GM18873 (cell line): Measurements from ENCODE around the gene SDHA.
"Not testable (repeated sequence)": the region's sequence is repeated elsewhere in the genome, so short reads cannot be mapped to it uniquely, and the experiment has no call there.

ENCODE experiments used
- ATAC-seq: cut with Tn5 transposase; IDR thresholded peaks from one replicate; pipeline ENCODE4 v1.9.1; 2021; ENCODE audit warnings: mild to moderate bottlenecking, moderate library complexity, moderate number of reproducible peaks; ENCODE audit not compliant: unreplicated experiment, low FRiP score

The SDHA gene

DNA sequence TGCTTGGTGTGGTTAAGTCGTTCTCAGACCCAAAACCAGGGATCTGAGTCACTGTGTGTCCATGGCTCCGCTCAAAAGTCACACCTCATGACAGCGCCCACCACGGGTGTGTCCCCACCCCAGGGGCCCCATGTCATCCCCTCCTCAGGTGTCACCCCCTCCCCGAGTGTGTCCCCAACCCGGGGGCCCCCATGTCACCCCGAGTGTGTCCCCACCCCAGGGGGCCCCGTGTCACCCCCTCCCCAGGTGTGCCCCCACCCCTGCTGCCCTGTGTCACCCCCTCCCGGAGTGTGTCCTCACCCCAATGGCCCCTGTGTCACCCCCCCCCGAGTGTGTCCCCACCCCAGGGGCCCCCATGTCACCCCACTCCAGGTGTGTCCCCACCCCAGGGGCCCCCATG lies 21.8 kb upstream of the SDHA start:
- ATAC-seq, result no peak

GRCh38 chr5:197031-197430 lies 21.1 kb upstream of the SDHA start:
- not testable (repeated sequence) for ATAC-seq

GRCh38 chr5:197892-198489 lies 20.1 kb upstream of the SDHA start:
- no peak for ATAC-seq

GRCh38 chr5:198516-199196 lies 19.5 kb upstream of the SDHA start:
- no peak for ATAC-seq

DNA sequence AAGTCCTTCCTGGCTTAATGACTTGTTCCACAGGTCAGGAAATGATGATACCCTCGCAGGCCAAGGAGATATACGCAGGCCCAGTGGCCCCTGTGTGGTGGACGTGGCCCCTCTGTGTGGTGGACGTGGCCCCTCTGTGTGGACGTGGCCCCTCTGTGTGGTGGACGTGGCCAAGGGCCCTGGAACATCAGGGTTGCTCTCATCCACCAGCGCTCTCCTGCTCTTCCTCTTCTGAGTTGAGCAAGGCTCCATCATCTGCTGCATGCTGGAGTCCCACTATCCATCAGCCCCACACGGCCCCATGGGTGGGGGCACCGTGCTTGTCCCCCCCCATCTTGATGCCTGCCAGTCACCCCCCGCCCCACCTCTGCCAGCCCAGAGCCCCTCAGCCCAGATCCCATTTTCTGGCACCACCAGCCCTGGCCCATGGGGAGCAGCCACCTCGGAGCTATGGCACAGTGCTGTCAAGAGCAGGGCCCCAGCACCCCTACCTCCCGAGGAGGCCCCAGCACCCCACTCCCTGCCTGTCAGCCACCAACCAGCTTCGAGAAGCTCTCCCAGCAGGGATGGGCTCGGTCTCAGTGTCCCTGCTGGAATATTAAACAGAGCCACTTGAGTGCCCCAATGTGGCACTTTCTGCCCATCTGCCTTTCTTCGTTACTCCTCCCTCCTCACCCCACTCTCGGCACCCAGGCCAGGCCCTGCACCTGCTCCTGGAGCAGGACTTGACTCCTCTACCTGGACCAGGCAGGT lies 18.7 kb upstream of the SDHA start:
- no peak for ATAC-seq

DNA sequence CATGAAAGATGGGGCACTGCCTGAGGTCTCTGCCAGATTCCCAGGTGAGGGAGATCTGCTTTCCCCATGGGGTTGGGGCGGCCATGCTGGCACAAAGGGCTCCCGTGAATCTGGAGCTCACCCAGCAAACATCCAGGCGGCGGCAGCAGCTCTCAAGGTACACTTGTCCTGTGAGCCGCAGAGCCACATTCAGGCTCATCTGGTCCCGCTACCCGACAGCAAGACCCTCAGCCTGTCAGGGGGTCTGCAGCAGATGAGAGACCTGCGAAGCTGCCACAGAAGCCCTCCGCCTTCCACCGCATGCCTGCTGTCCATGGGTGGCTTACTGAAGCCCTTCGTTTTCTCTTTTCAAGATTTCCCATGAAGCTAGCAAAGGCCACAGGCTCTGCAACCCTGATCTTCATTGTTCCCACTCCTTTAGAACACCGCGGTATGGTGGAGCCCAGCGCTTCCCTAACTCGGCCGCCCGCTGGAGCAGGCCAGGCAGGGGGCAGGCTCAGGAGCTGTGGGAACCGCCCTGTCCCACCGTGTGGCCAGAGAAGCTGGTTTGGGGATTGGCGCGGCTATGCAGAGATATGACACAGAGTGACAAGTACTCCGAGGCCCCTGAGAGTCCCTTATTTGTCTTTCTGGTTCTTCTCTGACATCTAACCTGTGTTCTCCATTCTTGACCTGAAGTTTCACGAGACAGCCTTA lies 18.0 kb upstream of the SDHA start:
- ATAC-seq, result no peak

DNA sequence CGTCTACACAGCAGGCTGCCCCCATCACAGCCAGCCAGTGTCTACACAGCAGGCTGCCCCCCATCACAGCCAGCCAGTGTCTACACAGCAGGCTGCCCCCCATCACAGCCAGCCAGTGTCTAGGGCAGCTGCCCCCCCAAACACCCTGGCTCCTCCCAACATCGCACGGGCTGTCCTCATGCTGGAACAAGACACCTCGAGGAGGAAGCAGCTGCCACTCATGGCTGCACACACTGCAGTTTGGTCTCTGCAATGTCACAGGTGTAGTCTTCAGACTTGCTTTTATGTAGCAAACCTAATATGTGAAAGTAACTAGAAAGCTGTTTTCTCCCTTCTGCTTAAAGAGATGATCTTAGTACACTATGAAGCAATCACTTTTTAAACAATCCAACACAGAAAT lies 17.1 kb upstream of the SDHA start:
- no peak for ATAC-seq

- no peak for ATAC-seq
These were observed 16.4 kb upstream of the SDHA start for GRCh38 chr5:201672-202071.

GRCh38 chr5:203246-203930 lies 14.7 kb upstream of the SDHA start:
- no peak for ATAC-seq

DNA sequence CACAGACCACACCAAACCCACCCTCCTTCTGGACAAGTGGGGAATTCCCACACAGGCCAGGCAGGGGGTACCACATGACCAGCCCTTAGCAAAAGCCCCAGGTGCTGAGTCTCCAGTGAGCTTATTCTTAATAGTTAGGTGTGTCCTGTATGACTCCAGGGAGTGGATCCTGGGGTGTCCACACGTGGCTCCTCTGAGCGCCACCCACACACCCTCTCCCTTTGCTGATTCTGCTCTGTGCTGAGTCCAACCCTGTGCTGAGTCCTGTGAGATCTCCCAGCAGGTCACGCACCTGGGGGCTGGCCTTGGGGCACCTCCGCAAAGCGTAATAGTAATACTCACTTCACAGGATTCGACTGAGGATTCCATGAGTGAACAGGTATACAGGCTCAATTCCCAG lies 14.1 kb upstream of the SDHA start:
- ATAC-seq, result no peak

GRCh38 chr5:204462-204861 lies 13.7 kb upstream of the SDHA start:
- no peak for ATAC-seq

- no peak for ATAC-seq
These were observed 13.0 kb upstream of the SDHA start for GRCh38 chr5:204966-205670.

- ATAC-seq, result no peak
These were observed 11.7 kb upstream of the SDHA start for GRCh38 chr5:206406-206805.

DNA sequence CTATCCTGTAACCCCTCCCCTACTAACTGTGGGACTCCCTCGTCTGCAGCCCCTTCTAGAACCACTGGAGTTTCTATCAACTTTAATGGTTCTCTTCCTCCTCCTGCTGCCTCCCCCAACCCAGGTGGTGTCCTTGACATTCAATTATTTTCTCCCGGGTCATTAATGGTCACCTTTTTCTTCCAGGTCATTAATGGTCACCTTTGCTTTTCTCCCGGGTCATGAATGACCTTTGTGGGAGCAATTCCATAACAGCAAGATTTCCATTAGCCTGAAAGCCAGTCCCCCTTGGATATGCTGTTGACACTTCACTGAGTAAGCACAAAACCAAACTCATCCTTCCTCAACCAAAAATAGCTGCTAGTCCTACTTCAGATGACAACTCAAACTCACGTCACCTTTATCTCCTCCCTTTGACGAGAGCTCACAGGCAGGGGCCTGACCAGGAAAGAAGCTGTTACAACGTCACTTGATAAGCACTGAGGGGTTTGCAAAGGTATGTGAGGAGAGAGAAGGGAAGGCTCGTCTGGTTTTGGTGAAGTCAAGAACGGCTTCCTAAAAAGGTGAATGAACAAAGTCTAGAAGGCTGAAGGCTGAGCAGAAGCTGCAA lies 11.1 kb upstream of the SDHA start:
- no peak for ATAC-seq

DNA sequence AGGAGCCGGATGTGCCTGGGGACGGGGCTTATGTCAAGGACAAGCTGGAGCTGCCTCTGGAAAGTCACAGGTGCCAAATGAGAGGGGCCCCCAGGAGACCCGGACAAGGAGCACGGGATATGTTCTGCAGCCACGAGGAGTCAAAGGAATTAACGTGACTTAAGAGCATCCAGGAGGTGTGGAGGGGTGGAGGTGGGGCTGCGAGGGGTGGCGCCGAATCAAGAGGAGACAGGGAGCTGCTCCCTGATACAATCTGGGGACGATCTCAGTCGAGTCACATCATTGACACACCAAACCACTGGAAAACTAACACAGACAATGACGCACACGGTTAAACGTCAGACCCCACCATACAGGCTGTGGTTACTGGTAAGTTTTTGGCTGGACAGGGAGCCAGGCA lies 10.5 kb upstream of the SDHA start:
- no peak for ATAC-seq

- no peak for ATAC-seq
These were observed 9.5 kb upstream of the SDHA start for GRCh38 chr5:208449-209114.

DNA sequence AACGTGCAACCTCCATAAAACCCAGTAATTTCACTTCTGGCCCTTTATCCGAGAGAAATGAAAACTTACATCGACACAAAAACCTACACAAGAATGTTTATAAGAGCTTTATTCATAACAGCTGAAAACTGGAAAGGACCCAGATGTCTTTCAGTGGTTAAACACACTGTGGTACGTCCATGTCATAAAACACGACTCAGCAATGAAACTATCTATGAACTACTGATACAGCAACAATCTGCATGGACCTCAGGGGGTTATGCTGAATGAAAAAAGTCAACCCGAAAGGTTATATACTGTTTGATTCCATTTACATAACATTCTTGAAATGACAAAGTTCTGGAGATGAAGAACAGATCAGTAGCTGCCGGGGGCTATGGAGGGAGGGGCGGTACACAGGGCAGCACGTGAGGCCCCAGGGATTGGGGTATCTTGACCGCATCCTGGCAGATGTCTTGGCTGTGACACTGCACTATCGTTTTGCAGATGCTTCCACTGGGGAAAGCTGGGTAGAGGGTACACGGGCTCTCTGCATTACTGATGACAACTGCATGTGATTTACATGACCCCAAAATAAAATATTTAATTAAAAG lies 4.2 kb upstream of the SDHA start:
- ATAC-seq, result no peak

GRCh38 chr5:215256-215655 lies 2.9 kb upstream of the SDHA start:
- not testable (repeated sequence) for ATAC-seq

DNA sequence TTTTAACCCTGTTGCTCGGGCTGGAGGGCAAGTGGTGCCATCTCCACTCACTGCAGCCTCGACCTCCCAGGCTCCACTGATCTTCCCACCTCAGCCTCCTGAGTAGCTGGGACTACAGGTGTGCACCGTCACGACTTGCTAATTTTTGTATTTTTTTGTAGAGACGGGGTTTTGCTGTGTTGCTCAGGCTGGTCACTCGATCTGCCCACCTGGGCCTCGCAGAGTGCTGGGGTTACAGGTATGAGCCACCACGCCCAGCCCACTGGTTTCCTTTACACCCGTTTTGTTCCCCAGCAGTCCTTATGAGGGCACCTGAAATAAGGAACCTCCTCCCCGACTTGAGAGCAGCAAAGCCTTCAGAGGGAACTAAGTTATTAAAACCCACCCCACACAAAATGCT lies 2.0 kb upstream of the SDHA start:
- not testable (repeated sequence) for ATAC-seq
